ENCODE results near the gene GNRHR.
A peak's percentile ranks its signal among the peaks of the same experiment; 100 is the strongest.

GNRHR gene

DNA sequence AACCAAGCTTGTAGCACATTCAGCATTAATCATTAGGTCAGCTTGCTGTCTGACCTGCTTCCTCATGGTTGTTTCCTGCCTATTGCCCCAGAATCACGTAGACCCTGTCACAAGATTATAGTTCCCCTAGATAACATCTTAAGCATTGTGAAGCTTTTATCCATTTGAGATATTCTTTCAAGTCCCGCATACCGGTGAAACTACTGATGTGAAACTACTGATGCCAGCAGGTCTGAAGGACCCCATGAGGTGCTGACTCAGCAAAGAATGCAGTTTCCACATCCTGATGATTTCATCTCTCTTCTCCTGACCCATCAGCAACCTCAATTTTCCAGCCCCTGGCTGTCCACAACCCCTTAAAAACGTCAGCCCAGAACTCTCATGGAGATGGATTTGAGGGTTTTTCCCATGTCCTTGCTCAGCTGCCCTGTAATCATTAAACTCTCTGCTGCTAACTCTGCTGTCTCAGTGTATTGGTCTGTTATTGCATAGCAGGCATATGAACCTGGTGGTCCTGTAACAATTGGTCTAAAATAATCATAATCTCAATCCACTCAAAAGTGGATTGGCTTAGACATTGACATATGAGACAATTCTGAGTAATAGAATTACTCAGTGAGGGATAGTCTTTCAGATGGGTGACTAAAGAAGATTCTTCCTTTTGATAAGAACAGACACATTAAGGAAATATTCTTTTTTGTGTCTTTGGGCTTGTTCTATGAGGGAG lies 26.9 kb downstream of the GNRHR start:
- no peak for TF ChIP-seq ZFX (IDR thresholded peaks at IDR 0.05)
- TF ChIP-seq, protein P1, sequence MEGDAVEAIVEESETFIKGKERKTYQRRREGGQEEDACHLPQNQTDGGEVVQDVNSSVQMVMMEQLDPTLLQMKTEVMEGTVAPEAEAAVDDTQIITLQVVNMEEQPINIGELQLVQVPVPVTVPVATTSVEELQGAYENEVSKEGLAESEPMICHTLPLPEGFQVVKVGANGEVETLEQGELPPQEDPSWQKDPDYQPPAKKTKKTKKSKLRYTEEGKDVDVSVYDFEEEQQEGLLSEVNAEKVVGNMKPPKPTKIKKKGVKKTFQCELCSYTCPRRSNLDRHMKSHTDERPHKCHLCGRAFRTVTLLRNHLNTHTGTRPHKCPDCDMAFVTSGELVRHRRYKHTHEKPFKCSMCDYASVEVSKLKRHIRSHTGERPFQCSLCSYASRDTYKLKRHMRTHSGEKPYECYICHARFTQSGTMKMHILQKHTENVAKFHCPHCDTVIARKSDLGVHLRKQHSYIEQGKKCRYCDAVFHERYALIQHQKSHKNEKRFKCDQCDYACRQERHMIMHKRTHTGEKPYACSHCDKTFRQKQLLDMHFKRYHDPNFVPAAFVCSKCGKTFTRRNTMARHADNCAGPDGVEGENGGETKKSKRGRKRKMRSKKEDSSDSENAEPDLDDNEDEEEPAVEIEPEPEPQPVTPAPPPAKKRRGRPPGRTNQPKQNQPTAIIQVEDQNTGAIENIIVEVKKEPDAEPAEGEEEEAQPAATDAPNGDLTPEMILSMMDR (conservative IDR thresholded peaks at IDR 0.05) = no peak
- H3K27ac ChIP-seq = no peak overlapping the region

DNA sequence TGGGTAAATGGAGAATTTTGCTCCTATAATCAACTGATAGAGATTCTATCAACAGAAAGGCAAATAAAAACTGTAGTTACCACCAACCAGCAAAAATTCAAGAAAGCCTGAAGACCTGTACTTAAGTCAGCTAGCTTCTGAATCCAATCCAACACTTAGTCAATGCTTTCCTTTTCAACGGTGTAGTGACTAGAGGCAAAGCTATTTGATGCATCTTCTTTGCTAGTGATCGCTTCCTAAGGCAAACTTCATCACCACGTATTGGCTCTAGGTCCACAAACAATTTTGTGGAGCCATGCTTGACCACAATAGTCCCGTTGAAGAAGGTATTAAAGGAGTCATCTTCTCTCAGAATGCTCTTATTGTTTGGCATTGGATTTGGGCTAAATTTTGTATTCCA lies 28.2 kb downstream of the GNRHR start:
- H3K27ac ChIP-seq = no peak overlapping the region
- TF ChIP-seq, protein P1 (conservative IDR thresholded peaks at IDR 0.05) = no peak
- TF ChIP-seq ZFX (IDR thresholded peaks at IDR 0.05) = no peak

DNA sequence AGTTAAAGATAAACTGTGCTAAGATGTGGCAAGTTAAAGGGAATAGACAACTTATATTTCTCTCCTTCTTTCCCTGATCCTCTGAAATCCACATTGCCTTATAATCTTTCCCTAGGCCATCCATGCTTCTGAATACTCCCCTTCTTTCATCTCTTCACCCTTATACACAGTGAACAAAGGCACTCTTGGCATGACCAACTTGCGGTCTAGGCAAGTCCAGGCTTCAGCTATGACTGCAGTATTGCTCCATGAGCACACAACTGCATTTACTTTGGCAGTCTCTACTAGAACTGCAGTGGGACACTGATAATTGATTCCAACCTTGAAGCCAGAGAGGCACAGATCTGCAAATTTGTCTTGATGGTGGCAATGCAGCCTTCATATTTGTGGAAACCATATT lies 29.1 kb downstream of the GNRHR start:
- no peak for TF ChIP-seq ZFX (IDR thresholded peaks at IDR 0.05)
- TF ChIP-seq, protein P1 (conservative IDR thresholded peaks at IDR 0.05) = no peak
- H3K27ac ChIP-seq = no peak overlapping the region

DNA sequence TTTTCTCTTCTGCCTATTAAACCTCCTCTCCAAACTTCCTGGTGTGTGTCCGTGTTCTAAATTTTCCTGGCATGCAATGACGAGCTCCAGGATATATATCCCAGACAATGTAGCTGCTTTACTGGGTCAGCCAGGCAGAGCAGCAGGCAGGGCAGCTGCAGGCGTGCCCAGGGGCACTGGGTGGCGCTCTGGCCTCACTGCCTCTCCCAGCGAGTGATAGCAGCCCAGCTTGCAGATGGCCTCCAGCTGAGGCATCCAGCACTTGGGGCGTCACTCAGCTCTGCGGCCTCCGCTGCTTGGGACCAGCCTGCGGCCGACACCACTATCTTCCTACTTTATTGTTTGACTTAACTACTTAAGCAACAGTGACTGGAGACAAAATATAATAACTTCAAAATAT lies 30.2 kb downstream of the GNRHR start:
- no peak for TF ChIP-seq ZFX (IDR thresholded peaks at IDR 0.05)
- TF ChIP-seq, protein P1 (conservative IDR thresholded peaks at IDR 0.05) = peak; percentile 37
- no peak overlapping the region; the same call in 1 of the 2 replicates for H3K27ac ChIP-seq

DNA sequence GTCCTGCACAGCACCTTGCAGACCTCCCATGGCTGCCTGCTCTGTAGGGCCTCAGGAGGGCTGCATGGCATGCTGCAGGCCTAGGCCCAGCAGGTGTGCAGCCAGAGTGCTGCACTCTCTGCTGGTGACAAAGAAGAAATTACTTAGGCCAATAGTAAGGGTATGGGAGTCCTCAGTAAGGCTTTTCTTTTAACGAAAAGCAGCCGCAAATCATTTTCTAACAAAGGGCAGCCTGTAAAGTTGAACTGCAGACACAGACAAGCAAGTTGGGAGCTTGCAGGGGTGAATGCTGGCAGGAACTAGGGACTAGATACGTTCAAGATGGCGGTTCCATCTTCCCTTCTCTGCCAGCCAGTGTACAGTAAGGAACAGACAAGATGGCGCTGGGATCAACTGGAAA lies 30.8 kb downstream of the GNRHR start:
- no peak for TF ChIP-seq ZFX (IDR thresholded peaks at IDR 0.05)
- TF ChIP-seq, protein P1 (conservative IDR thresholded peaks at IDR 0.05) = no peak

DNA sequence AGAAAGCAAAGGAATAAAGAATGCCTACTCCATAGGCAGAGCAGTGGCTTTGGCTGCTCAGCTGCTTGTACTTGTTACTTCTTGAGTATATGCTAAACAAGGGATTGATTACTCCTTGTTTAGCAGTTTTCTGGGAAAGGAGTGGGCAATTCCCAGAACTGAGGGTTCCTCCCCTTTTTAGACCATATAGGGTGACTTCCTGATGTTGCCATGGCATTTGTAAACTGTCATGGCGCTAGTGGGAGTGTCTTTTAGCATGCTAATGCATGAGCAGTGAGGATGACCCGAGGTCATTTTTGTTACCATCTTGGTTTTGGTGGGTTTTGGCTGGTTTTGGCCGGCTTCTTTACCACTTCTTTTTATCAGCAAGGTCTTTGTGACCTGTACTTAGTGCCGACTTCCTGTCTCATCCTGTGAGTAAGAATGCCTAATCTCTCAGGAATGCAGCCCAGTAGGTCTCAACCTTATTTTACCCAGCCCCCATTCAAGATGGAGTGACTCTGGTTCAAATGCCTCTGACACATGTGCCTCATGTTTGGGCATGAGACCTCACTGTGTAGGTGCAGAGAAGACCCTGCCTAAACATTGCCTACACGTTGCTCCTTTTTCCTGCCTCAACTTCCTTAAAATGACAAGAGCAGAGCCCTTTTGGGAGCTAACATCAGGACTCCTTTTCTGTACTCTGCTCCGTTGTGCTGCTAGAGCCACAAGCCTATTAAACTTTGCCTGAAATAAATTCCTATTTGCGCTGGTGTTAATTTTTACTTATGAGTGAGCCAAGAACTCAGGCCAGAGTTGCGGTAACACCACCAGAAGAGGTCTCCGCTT lies 32.2 kb downstream of the GNRHR start:
- no peak for TF ChIP-seq ZFX (IDR thresholded peaks at IDR 0.05)
- TF ChIP-seq, protein P1 (conservative IDR thresholded peaks at IDR 0.05) = no peak

More for the DNA sequence above, 30.8 kb downstream of the GNRHR start:
- H3K27ac ChIP-seq = no peak overlapping the region

DNA sequence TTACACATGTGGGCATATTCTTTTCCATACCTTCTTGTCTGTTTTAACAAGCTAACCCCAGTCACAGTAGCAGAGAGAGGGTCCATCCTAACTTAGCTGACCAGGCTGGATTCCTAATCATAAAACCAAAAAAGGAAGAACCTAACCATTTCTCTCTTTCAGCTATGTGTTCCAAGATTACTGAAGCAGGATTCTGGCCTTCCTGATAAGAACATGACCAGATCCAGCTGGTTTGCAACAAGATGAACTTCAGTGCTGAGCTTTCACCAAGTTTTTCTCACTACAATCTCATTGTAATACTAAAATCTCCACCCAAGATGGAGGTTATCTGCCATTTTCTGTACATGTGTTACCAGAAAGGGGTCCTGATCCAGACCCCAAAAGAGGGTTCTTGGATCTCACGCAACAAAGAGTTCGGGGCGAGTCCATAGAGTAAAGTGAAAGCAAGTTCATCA lies 32.8 kb downstream of the GNRHR start:
- no peak for TF ChIP-seq ZFX (IDR thresholded peaks at IDR 0.05)
- TF ChIP-seq, protein P1 (conservative IDR thresholded peaks at IDR 0.05) = no peak
- no peak overlapping the region for H3K27ac ChIP-seq

More for the DNA sequence above, 32.2 kb downstream of the GNRHR start:
- H3K27ac ChIP-seq = no peak overlapping the region

Measured in C4-2B (cell line).